Head of caudate nucleus (tissue), 42 donors: Measurements from ENCODE around the gene LCMT1.

Experiments used
- DNase-seq, 42 donors: peaks; one replicate each; pipeline versions ENCODE4 v3.0.0 to v3.0.0-alpha.2; 2020 to 2021; ENCODE audit warnings: mixed read lengths in 7 of 42
- intact Hi-C: fragments of 100-400 bp; cut with DNase I; formaldehyde crosslinking; loops from one replicate; pipeline ENCODE4 v1.15.0; 2022

LCMT1 gene

DNA sequence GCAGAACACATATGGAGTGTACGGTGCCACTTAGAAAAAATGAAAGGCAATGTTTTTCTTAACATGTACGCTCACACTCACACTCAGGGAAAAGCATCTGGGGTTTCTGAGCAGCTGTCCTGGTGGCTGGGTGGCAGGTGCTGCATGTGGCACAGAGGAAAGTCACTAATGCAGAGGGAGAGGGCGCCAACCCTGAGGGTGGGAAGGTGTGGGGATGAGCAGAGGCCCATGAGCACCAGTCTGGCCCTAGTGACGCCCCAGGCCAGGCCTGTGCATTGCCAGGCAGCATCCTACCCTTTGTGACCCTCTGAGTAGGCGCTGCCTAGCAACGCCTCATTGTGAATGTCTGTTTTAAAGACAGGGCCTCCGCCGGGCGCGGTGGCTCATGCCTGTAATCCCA is 19.1 kb upstream of the LCMT1 start:
- intact Hi-C loops, result no loop called here
- no peak for DNase-seq

DNA sequence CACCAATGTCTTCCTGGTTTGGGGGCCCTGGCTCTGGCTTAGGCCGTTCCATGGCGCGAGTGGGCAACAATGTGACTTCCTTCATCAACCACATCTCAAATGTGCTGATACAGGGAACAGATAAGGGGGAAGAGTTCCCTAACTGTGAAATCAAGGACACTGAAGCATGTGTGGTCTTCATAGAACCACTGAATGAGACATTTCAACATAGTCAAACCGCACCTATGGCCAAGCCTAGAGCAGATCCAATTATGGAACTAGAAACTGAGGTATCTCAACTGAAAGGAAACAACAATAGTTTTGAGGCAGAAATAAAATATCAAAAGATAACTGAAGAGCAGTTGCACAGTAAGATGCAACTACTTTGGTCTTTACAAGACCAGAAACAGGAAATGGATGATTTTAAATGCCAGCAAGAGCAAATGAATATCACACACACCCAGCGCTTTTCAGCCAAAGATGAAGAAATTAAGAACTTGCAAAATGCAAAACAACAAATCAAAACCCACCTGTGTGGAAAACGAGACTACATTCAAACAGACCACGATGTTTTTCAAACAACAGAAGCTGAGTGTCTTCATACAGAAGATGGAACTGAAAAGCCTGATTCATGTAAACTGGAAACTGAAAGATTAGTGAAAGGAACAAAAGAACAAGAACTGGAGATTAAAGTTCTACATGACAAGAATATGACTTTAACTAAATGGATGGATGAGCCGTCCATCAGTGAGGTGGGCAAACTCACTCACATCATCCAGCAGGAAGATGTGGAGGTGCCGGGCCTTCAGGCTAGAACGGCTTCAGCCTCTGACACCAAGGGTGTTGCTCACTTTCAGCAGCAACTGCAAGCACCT is 18.1 kb upstream of the LCMT1 start:
- DNase-seq, result no peak
- intact Hi-C loops, result no loop called here

DNA sequence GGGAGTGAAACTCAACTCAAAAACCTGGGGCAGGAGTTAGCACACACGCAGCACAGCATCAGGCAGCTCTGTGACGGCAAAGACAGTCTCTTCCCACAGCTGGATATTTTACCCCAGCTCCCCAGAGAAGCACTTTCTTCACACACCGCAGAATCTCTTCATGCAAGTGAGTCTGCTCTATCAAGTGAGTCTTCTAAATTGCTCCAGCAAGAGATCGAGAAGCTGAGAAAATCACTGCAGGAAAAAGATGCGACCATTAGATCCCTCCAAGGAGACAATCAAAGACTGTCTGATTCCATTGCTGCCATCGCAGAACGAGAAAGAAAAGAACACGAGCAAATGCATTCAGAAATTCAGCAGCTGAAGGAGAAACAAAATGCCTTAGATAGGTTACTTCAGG is 16.9 kb upstream of the LCMT1 start:
- intact Hi-C loops, result no loop called here
- DNase-seq, result no peak

DNA sequence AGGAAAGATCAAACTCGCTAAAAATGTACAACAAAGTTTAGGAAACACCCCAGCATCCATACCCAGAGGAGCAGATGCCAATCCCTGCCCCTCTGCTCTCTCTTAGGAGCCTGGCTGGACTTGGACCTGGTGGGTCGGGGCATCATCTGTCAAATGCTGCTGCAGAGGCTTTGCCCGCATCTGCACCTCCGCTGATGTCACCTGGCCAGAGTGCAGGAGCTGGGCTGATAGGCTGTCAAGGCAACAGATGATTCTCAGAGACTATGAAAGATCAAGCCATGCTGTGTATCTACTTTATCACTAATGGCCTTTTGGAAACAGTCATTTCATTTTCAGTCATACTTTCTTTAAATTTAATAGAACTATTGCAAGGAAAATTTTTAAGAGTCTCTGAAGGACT is 15.9 kb upstream of the LCMT1 start:
- intact Hi-C loops, result no loop called here
- no peak for DNase-seq

DNA sequence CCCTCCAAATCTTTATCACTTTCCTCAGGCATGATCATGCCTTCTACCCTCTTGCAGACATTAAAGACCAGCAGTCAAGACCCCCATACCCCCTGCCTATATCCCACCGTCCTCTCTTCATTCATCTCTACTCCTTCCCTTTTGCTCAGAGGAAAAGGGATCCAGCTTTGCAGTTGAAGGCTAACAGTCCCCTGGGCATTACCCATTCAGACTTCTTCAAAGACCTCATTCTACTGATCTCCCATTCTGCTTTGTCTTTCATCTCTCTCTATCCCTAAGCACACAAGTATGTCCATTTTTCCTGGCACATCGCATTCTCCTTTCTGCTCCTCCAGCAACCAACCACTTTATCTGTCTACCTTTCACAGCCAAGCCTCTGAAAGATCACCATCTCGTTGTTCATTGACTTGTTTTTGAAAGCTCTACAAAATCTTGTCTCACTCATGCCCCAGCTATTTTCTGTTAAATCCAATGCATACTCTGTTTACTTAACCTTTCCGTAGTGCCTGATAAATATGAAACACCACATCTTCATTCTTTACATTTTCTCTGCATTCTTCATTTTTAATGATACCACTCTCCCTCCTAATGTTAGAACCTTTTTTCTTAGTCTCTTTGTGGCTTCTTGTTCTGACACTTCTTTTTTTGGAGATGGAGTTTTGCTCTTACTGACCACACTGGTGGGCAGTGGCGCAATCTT is 14.1 kb upstream of the LCMT1 start:
- intact Hi-C loops, result no loop called here
- no peak for DNase-seq

DNA sequence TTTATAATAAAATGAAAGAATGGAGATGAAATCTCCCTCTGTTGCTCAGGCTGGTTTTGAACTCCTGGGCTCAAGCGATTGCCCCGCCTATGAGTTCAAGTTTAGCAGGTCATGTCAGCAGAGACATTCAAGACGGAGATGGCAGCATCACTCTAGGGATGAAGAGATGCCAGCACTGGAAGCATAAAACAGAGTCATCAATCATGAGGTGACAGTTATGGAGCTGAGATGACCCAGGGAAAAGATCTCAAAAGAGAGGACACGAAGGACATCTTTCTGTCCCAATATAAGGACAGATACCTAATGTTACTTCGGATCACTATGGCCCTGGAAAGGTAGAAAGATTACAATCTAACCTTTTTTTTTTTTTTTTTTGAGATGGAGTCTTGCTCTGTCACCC is 11.0 kb upstream of the LCMT1 start:
- intact Hi-C loops, result no loop called here
- no peak for DNase-seq

DNA sequence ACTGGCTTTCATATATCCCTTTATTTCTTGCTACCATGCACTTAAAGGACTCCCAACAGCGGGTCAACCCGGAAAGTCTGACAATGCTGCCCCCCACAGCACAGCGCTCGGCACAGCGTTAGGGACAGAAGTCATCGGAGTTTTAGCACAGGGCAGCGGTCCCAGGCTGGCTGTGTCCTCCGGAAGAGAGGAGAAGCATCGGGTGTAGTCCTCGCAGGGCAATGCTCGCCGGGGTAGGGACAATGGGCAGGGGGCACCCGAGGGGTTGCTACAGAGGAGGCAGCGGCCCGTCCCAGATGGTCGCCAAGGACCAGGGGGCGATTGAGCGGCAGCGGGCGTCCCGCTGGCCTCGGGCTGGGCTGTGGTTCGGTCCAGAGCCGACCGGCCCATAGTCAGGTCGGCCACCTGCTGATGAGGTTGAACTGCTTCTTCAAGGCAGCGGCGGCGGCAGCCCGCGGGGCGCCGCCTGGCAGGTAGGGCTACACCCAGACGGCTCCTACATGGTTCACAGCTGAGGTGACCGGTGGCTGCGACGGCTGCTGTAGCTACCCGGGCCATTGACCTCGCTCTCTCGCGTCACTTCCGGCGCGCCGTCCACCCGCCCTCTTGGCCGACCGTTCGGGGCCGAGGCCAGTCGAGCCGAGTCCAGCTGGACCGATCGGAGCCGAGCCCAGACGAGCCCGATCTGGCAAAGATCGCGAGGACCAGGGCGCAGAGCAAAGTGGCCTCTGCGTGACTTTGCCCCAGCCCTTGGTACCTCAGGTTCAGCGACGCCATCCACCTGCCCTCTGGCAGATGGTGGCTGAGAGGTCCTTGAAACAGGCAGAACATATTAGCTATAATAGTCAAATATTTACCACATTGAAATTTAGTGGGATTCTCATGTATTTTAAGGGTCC is 4.7 kb upstream of the LCMT1 start:
- intact Hi-C loops, result loop anchor here (2.0 to 5.0 kb wide), 2 partner anchors 40 to 76 kb away; no protein-coding TSS in a partner anchor
- peak; percentile 88 to 99 (median 96) for DNase-seq

DNA sequence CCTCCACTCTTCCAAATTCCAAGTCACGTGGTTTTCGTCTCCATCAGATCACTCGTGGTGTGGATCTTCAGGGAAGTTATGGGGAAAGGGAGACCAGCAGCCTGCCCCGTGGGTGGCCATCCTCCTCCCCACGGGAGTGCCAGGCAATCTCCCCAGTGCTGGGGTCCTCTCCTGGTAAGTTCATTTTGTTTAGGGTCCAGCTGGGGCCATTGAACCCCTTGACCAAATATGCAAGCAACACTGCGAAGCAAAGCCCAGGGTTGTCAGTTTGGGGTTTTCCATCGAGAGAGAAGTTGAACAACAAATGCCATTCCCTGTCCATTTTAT is 4.1 kb upstream of the LCMT1 start:
- intact Hi-C loops, result loop anchor here (2.0 to 5.0 kb wide), 2 partner anchors 40 to 77 kb away; no protein-coding TSS in a partner anchor

DNA sequence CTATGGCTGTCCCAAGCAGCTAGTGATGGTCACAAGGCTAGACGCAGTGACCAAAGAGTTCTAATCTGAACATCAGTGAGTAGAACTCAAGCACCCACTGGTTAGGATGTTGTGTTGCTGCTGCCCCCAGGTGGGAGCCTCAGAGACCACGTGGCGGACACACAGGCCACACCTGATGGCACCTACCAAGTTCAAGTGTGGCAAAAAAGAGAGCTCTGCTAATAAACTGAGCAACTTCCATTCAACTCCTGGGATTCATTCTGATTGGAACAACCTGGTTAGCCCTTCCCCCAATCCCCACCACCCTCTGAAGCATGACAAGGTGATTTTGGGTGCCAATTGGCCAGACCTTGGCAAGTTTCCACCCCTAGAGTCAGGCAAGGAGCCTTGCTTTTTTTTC is 3.5 kb upstream of the LCMT1 start:
- peak in 1 of 42 donors; percentile 8 for DNase-seq
- intact Hi-C loops, result loop anchor here (5.0 kb wide), 1 partner anchor 41 kb away; no protein-coding TSS in a partner anchor

More for the DNA sequence above, 4.1 kb upstream of the LCMT1 start:
- peak in 2 of 42 donors; percentile 20 to 47 for DNase-seq

DNA sequence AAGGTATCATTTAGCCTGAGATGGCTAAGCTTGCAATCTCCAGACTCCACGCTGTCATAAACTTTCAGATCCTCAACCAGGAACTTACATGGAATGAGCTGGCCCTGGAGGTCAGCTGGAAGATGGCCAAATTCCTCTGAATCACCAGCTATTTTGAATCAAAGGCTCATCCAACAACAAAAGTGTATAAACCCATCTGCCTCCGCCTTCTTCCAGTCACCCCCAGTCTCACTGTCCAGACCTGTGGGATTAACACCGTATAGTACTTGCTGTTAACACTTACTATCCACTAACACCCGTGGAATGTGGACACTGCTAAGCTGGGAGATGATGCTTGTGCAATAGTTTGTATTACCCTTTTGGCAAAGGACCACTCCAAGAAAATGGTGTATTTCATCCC is 1.9 kb upstream of the LCMT1 start:
- intact Hi-C loops, result loop anchor here (5.0 kb wide), 1 partner anchor 42 kb away; no protein-coding TSS in a partner anchor
- no peak for DNase-seq

DNA sequence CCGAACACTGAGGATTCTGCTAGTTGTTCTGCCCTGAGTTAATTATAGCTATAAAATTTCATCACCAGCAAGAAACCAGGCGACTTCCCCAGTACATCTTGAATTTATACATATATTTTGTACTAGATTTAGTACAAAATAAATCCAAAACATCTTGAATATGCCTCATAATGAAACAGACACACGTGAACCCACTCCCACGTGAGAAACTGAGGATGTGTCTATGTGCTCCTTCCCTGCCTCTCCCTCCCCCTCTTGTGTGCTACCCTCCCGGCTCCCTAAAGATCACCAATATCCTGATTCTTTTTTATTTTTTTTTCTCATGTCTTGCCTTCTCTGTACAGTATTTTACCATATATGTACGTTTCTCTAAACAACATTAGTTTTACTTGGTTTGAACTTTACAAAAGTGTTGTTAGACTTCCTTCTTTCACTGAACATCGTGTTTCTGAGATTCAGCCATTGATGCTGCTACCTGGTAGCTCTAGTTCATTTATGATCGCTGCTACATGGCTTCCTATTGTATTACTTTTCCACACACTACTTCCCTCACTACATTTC is 1.1 kb upstream of the LCMT1 start:
- DNase-seq, result no peak
- intact Hi-C loops, result no loop called here

DNA sequence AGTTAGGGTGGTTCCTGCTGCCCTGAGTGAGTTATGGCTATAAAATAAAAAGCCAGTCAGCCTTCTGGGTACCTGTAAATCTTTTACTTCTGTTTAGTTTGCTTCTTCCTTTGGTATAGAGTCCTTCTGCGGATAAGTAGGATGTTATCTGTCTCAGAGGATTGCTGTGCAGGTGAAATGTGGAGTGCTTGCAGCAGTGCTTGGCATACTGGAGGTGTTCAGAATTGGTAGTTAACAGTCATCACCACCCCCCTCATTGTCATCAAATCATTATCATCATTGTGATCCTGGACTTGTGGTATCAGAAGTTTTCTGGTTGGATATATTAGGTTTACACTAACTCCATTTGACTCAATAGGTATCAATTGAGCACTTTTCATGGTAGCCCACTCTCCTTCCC is 2.6 kb downstream of the LCMT1 start:
- peak in 4 of 42 donors; percentile 31 to 64 (median 54) for DNase-seq

DNA sequence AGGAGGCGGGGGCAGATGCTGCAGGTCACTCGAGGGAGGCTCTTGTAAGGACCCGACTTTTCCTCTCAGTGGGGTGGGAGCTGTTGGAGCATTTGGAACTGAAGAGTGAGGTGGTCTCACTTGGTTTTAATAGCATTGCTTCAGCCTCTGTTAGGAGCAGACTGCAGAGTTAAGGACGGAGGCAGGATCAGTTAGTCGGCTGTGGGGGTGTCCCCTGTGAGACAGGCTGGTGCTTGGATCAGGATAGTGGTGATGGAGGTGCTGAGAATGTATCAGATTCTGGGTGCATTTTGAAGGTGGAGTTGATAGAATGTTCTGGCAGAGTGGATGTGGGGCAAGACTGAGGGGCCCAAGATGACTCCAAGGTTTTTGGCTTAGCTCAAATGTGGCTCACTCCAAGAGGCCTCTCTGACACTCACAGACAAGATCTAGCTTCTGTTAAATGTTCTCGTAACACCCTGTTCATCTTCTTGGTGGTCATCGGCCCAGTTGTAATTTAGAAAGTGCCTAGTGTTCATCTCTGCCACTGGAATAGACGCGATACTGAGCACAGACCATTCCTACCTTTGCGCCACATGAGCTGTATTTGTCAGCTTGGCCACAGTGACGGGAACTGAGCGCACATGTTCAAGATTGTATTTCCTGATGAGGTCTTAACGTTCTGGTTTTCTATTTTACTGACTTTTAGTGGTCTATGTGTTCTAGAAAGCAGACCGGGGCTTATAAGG is 7.5 kb downstream of the LCMT1 start:
- intact Hi-C loops, result no loop called here

More for the DNA sequence above, 2.6 kb downstream of the LCMT1 start:
- intact Hi-C loops, result no loop called here

DNA sequence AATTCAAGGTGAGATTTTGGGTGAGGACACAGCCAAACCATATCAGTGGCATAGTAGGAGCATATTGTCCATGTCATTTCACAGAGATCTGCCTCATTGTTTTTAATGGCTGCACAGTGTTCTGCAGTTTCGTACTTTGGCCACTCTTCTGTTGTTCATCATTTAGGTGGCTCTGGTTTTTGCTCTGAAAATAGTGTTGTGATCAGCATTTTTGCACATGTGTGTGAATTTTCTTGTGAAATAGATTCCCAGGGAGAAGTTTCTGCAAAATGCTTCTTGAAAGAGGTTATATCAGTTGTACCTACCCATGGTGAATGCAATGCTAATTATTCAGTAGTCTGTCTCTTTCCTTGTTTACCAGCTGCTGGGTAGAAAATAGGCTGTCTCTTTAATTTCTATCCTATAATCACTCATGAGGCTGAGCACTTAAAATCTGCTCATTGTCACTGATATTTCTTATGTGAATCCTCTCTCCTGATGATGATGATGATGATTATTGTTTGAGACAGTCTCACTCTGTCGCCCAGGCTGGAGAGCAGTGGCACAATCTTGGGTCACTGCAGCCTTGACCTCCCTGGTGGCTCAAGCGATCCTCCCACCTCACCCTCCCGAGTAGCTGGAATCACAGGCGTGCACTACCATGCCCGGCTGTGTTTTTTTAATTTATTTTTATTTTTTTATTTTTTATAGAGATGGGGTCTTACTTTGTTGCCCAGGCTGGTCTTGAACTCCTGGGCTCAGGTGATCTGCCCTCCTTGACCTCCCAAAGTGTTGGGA is 10.5 kb downstream of the LCMT1 start:
- DNase-seq, result no peak
- intact Hi-C loops, result no loop called here

More for the DNA sequence above, 7.5 kb downstream of the LCMT1 start:
- peak in 9 of 42 donors; percentile 20 to 61 (median 46) for DNase-seq

DNA sequence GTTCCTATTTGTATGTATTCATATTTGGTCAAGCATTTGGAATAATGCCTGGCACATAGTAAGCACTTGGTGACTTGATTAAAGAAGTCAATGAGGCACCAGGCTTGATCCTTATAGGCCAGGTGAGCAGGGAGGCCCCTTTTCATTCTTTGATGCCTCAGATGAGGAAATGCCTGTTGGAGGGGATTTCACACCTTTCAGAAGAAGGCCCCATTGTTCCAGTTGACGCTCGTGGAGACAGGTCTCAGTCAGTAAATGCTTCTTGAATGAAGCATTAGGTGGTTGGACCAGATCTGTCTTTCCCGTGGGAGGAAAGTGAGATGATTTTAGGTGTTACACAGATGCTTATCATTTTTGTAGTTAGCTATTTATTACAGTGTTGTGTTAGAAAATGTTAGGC is 13.0 kb downstream of the LCMT1 start:
- intact Hi-C loops, result no loop called here
- no peak for DNase-seq

DNA sequence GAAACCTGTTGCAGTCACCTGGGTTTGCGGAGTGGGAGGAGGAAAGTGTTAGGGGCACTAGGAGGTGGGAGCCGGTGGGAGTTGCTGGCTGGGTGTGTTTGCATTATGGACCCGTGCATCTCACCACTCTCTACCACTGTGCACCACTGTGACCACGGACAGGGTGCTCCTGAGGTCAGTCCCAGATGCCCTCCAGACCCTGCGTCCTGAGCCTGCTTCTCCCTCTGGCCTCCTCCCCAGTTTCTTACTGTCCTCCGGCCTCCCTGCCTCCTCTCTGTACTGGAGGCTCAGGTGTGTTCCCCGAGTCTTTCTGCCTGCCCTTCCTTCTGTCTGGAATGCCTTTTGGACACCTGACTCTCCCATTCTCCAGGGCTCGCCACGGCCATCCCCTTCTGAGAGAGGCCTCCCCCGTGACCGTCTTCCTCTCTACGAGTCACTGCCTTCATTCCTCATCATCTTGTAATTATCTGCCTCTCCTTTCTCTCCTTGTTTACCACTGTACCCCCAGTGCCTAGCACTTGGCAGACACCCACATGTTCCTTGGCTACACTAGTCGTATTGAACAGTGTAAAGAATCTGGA is 14.6 kb downstream of the LCMT1 start:
- intact Hi-C loops, result loop anchor here (2.0 kb wide), 1 partner anchor 71 kb away; no protein-coding TSS in a partner anchor
- DNase-seq, result peak in 2 of 42 donors; percentile 13 to 42

DNA sequence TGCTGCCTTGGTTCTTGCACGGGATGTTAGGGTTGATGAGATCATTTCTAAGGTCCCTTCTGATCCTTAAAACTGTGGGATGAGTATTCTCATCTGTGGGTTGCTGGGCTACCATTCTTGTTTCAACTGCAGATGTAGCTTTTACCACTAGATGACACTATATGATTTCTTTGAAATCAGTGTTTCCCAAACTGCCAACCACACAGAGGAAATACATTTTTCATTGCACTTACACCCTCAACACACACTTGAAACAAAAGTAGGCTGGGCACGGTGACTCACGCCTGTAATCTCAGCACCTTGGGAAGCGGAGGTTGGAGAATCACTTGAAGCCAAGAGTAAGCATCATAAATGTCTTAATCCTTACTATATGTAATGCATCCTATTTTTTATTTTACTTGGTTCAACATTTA is 15.3 kb downstream of the LCMT1 start:
- intact Hi-C loops, result loop anchor here (2.0 kb wide), 1 partner anchor 72 kb away; no protein-coding TSS in a partner anchor
- DNase-seq, result peak in 40 of 42 donors; percentile 16 to 87 (median 64)
